HepG2 (cell line): ENCODE measurements around the gene CXCR5. TPM values are rescaled to one million over a fixed set of nuclear protein-coding genes. Genes with fewer than 3 reads are reported as not detected.

ENCODE experiments used
- CBFB ChIP-seq: sonication (generic); formaldehyde crosslinking; IDR thresholded peaks from 2 replicates; pipeline ENCODE4 v1.4.0; 2020; ENCODE audit warnings: missing genetic modification reagents
- DMAP1 ChIP-seq: IDR thresholded peaks from 2 replicates; pipeline ENCODE4 v1.6.1; 2016
- DR1 ChIP-seq: sonication (generic); formaldehyde crosslinking; IDR thresholded peaks from 2 replicates; pipeline ENCODE4 v1.8.0; 2021; ENCODE audit warnings: mild to moderate bottlenecking, missing genetic modification reagents, inconsistent platforms
- ESRRA ChIP-seq: sonication (generic); formaldehyde crosslinking; IDR thresholded peaks from 2 replicates; pipeline ENCODE4 v1.5.1; 2020; ENCODE audit warnings: mild to moderate bottlenecking, low read depth, missing genetic modification reagents
- FOXJ3 ChIP-seq: sonication (generic); formaldehyde crosslinking; IDR thresholded peaks from 2 replicates; pipeline ENCODE4 v1.4.0; 2020; ENCODE audit warnings: missing genetic modification reagents, mild to moderate bottlenecking, borderline replicate concordance
- GTF2F1 ChIP-seq: fragments of 150-350 bp; IDR thresholded peaks from 2 replicates; pipeline ENCODE4 v1.6.1; 2014; ENCODE audit warnings: low read length
- MAF1 ChIP-seq: sonication (generic); formaldehyde crosslinking; IDR thresholded peaks from 2 replicates; pipeline ENCODE4 v1.5.0; 2020; ENCODE audit warnings: missing genetic modification reagents, borderline replicate concordance
- PREB ChIP-seq: sonication (generic); formaldehyde crosslinking; IDR thresholded peaks from 2 replicates; pipeline ENCODE4 v1.4.0; 2020; ENCODE audit warnings: missing genetic modification reagents
- SCMH1 ChIP-seq: sonication (generic); formaldehyde crosslinking; IDR thresholded peaks from 2 replicates; pipeline ENCODE4 v1.9.0; 2021; ENCODE audit warnings: missing genetic modification reagents, mild to moderate bottlenecking, borderline replicate concordance
- SETDB1 ChIP-seq: sonication (generic); formaldehyde crosslinking; IDR thresholded peaks from 2 replicates; pipeline ENCODE4 v1.5.1; 2020; ENCODE audit warnings: missing genetic modification reagents, mild to moderate bottlenecking, borderline replicate concordance
- SP1 ChIP-seq, 2 experiments: fragments of 450-650 bp in 1 of 2; sonication (generic) in 1 of 2; formaldehyde crosslinking in 1 of 2; IDR thresholded peaks; 2 replicates each; pipeline versions ENCODE4 v1.4.0 to v1.6.1; 2016 to 2020; ENCODE audit warnings: missing genetic modification reagents in 1 of 2
- TIGD3 ChIP-seq: sonication (generic); formaldehyde crosslinking; IDR thresholded peaks from 2 replicates; pipeline ENCODE4 v1.5.1; 2020; ENCODE audit warnings: mild to moderate bottlenecking, missing genetic modification reagents, borderline replicate concordance
- TP53 ChIP-seq: sonication (generic); formaldehyde crosslinking; conservative IDR thresholded peaks from 2 replicates; pipeline ENCODE4 v1.4.0; 2020; ENCODE audit warnings: missing genetic modification reagents
- ZKSCAN5 ChIP-seq: sonication (generic); formaldehyde crosslinking; IDR thresholded peaks from 2 replicates; pipeline ENCODE4 v1.5.1; 2020; ENCODE audit warnings: mild to moderate bottlenecking, missing genetic modification reagents
- ZNF317 ChIP-seq: sonication (generic); formaldehyde crosslinking; IDR thresholded peaks from 2 replicates; pipeline ENCODE4 v1.5.0; 2020; ENCODE audit warnings: mild to moderate bottlenecking, missing genetic modification reagents
- ZNF646 ChIP-seq: sonication (generic); formaldehyde crosslinking; IDR thresholded peaks from 2 replicates; pipeline ENCODE4 v1.9.0; 2021; ENCODE audit warnings: mild to moderate bottlenecking, missing genetic modification reagents
- ZSCAN20 ChIP-seq: sonication (generic); formaldehyde crosslinking; IDR thresholded peaks from 2 replicates; pipeline ENCODE4 v1.4.0; 2020; ENCODE audit warnings: missing genetic modification reagents, mild to moderate bottlenecking, borderline replicate concordance
- polyA plus RNA-seq, 8 experiments: library from polyadenylated mRNA; depleted of rRNA in 3 of 8; stranded (reverse) in 7 of 8; unstranded in 1 of 8; fragments of >200 nt; fragmentation: Illumina TruSeq in 4 of 8; extraction: Trizol in 4 of 8; gene quantifications; 2 replicates each; pipeline versions ENCODE4 v1.2.1 to v1.2.3, GENCODE V29; 2011 to 2016; ENCODE audit warnings: low read depth in 4 of 8, missing spikeins in 1 of 8, mixed read lengths in 1 of 8; ENCODE audit not compliant: insufficient read depth in 1 of 8
- total RNA-seq, 5 experiments: library from RNA; depleted of rRNA; stranded (reverse); fragments of >200 nt; fragmentation: Illumina TruSeq; extraction: Trizol; gene quantifications; 2 replicates each; pipeline ENCODE4 v1.2.3, GENCODE V29; 2016; ENCODE audit warnings: low read depth in 1 of 5
- TF ChIP-seq, protein P1 (sequence below): sonication (generic); formaldehyde crosslinking; IDR thresholded peaks from 2 replicates; pipeline ENCODE4 v1.5.0; 2020; ENCODE audit warnings: mild to moderate bottlenecking, missing genetic modification reagents

Gene CXCR5
- total and polyA plus RNA-seq, 2 of the 13 experiments (the other 11 are each of a cell fraction or from before 2014, with no cell fraction given) = not detected

DNA sequence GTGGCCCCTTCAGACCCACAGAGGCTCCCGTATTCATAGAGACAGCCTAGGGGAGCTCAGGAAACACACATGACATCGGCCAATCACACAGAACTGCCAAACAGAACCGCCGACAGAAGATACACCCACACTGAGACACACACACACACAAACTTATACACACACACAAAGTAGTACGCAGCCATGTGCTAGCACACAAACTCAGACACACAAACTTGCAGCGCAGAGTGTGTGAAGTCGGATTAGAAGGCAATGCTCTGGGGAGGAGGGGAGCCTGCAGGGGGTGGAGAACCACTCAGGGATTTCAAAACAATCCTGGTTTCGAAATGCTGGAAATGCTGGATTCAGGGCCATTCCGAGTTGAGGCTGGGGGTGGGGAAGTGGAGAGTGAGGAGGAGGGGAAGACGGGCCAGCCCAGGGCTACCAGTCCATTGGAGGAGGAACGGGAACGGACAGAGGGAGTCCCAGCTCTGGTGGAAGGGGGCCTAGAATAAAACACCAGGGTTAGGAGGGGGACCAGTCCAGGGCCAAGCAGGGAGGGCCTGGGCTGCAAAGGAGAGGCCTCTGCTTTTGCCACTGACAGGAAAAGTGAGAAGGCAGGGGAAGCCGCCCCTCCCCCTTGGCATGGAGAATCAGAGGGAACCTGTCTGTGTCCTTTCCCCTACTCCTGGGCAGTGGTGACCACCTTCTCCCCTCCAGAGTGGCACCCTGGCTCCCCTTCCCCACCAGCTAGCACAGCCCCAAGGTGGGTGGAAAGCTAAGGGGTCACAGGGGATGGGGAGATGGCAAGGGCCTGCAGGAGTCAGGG is 37.6 kb downstream of the CXCR5 start (continued):
- peak; percentile 98 for TF ChIP-seq ZNF646 (CRISPR knock-in tag)
- no peak for TF ChIP-seq PREB (CRISPR knock-in tag)
- no peak for TF ChIP-seq ZKSCAN5 (CRISPR knock-in tag)
- no peak for TF ChIP-seq TIGD3
- TF ChIP-seq TP53 (CRISPR knock-in tag) = no peak
- TF ChIP-seq CBFB (CRISPR knock-in tag) = peak; percentile 61; the same call in 1 of the 2 replicates
- TF ChIP-seq SETDB1 (CRISPR knock-in tag) = no peak
- no peak for TF ChIP-seq SCMH1
- no peak for TF ChIP-seq ESRRA (CRISPR knock-in tag)
- TF ChIP-seq, protein P1, sequence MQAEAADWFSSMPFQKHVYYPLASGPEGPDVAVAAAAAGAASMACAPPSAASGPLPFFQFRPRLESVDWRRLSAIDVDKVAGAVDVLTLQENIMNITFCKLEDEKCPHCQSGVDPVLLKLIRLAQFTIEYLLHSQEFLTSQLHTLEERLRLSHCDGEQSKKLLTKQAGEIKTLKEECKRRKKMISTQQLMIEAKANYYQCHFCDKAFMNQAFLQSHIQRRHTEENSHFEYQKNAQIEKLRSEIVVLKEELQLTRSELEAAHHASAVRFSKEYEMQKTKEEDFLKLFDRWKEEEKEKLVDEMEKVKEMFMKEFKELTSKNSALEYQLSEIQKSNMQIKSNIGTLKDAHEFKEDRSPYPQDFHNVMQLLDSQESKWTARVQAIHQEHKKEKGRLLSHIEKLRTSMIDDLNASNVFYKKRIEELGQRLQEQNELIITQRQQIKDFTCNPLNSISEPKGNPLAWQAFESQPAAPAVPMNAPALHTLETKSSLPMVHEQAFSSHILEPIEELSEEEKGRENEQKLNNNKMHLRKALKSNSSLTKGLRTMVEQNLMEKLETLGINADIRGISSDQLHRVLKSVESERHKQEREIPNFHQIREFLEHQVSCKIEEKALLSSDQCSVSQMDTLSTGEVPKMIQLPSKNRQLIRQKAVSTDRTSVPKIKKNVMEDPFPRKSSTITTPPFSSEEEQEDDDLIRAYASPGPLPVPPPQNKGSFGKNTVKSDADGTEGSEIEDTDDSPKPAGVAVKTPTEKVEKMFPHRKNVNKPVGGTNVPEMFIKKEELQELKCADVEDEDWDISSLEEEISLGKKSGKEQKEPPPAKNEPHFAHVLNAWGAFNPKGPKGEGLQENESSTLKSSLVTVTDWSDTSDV (CRISPR knock-in tag) = no peak
- no peak for TF ChIP-seq ZSCAN20 (CRISPR knock-in tag)
- no peak for TF ChIP-seq GTF2F1
- TF ChIP-seq SP1 (IDR thresholded peaks at IDR 0.05) = no peak
- no peak for TF ChIP-seq SP1 (CRISPR knock-in tag; IDR thresholded peaks at IDR 0.05)
- TF ChIP-seq ZNF317 (CRISPR knock-in tag) = no peak; the same call in 1 of the 2 replicates
- no peak for TF ChIP-seq FOXJ3 (CRISPR knock-in tag)
- TF ChIP-seq MAF1 (CRISPR knock-in tag) = no peak
- TF ChIP-seq DR1 (CRISPR knock-in tag) = no peak
- TF ChIP-seq DMAP1 (CRISPR knock-in tag) = peak; percentile 73; the same call in 1 of the 2 replicates
